Activated T-helper 17 cell treated with anti-CD3 and anti-CD28 coated beads, Interleukin-2, amount 50 U/mL, for 72 hours (primary cell): Measurements from ENCODE around the gene RGS6. TPM values are rescaled to one million over a fixed set of nuclear protein-coding genes. Genes with fewer than 3 reads are reported as not detected.

Experiments
- ATAC-seq: fragments of 150-1000 bp; cut with Tn5 transposase; replicated peaks from 2 replicates; pipeline ENCODE4 v1.10.0; 2021; ENCODE audit warnings: mild to moderate bottlenecking, moderate library complexity
- H3K27ac Mint-ChIP-seq: one replicate; pipeline ENCODE4 v1.8.0; 2022; ENCODE audit warnings: mixed read lengths
- H3K27me3 Mint-ChIP-seq: one replicate; pipeline ENCODE4 v1.8.0; 2022; ENCODE audit warnings: mixed read lengths
- H3K36me3 Mint-ChIP-seq: one replicate; pipeline ENCODE4 v1.8.0; 2022; ENCODE audit warnings: low read depth, mild to moderate bottlenecking, mixed read lengths
- H3K4me1 Mint-ChIP-seq: one replicate; pipeline ENCODE4 v1.8.0; 2022; ENCODE audit warnings: mixed read lengths
- H3K4me3 Mint-ChIP-seq: one replicate; pipeline ENCODE4 v1.8.0; 2022; ENCODE audit warnings: mild to moderate bottlenecking, mixed read lengths
- H3K9me3 Mint-ChIP-seq: one replicate; pipeline ENCODE4 v1.8.0; 2022; ENCODE audit warnings: mixed read lengths
- total RNA-seq, 2 donors: library from RNA; stranded (reverse); gene quantifications; one replicate each; pipeline ENCODE4 v1.2.3, GENCODE V29; 2022

Gene RGS6
- total RNA-seq, 2 donors from 2014 or later: 1.5 to 1.6 TPM

- Mint-ChIP-seq H3K4me1 (no peaks in the 10 kb centered on the region), H3K36me3 (no peaks in the 10 kb centered on the region), H3K27ac (no peak overlapping the region), H3K9me3 (peaks cover 3% of the 10 kb centered on the region), H3K27me3 (peaks cover 6% of the 10 kb centered on the region), H3K4me3 (no peak overlapping the region)
- no peak for ATAC-seq
Measured at GRCh38 chr14:71964716-71965115, 32.5 kb downstream of the RGS6 start.

GRCh38 chr14:71966528-71966927, 34.3 kb downstream of the RGS6 start:
- peak; percentile 48 for ATAC-seq
- no peak overlapping the region for H3K4me3 Mint-ChIP-seq
- H3K27ac Mint-ChIP-seq: no peak overlapping the region
- H3K9me3 Mint-ChIP-seq: peaks cover 3% of the 10 kb centered on the region
- H3K36me3 Mint-ChIP-seq: no peaks in the 10 kb centered on the region
- H3K27me3 Mint-ChIP-seq: peaks cover 15% of the 10 kb centered on the region
- H3K4me1 Mint-ChIP-seq: no peaks in the 10 kb centered on the region

- H3K9me3 Mint-ChIP-seq: peaks cover 3% of the 10 kb centered on the region
- H3K36me3 Mint-ChIP-seq: no peaks in the 10 kb centered on the region
- H3K27ac Mint-ChIP-seq: no peak overlapping the region
- peaks cover 21% of the 10 kb centered on the region for H3K27me3 Mint-ChIP-seq
- no peak overlapping the region for H3K4me3 Mint-ChIP-seq
- ATAC-seq: peak; percentile 81
- H3K4me1 Mint-ChIP-seq: no peaks in the 10 kb centered on the region
Measured at GRCh38 chr14:71967704-71968103, 35.5 kb downstream of the RGS6 start.

DNA sequence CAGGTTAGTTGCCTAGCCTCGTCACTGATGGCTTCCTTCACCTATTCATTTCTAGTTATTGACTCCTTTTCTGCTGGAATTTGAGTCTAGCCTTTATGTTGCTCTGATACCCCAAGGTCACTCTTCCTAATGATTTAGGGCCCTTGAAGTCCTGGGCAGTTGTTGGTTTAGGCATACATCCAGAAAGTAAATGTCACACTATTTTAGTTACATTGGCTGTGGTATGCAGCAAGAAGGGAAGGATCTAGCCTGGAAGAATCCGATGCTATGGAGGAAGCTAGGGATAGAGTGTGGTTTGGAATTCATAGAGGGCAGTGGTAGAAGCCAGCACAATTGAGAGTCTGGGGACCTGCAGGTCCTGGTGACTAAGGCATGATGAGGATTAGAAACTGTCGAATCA, 38.0 kb downstream of the RGS6 start:
- H3K36me3 Mint-ChIP-seq: no peaks in the 10 kb centered on the region
- H3K27me3 Mint-ChIP-seq: peaks cover 21% of the 10 kb centered on the region
- ATAC-seq: no peak
- H3K4me3 Mint-ChIP-seq: no peak overlapping the region
- H3K4me1 Mint-ChIP-seq: no peaks in the 10 kb centered on the region
- H3K27ac Mint-ChIP-seq: no peak overlapping the region
- peaks cover 3% of the 10 kb centered on the region for H3K9me3 Mint-ChIP-seq

DNA sequence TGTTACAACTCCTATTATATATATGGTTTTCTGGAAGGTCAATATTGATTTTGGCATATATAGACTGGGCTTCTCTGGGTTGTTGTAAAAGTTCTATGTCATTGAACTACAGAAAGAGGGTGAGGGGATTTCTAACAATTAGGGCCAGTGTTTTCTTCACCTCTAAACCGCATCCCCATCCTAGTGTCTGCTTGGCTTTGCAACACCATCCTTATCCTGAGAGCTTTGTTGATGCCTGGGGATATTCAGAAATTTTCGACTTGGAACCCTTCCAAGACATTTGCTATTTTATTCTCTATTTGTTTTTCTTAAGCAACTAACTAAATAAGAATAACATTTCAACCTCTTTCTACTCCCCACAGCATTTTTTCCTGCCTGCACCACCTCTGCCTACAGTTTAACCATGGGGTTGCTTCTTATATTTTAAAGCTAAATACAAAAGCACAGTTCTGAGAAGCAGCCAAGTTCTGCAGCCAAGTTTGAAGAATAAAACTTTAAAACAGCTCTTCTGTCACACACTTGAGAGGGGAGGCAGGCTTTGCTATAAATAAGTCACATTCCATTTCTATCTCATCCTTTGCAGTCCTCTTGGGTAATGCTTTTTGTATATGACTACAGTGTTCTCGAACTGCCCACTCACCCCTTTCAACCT, 53.4 kb downstream of the RGS6 start:
- no peak for ATAC-seq
- Mint-ChIP-seq H3K9me3 (no peaks in the 10 kb centered on the region), H3K4me1 (no peaks in the 10 kb centered on the region), H3K27me3 (peaks cover 34% of the 10 kb centered on the region), H3K27ac (no peak overlapping the region), H3K36me3 (no peaks in the 10 kb centered on the region), H3K4me3 (no peak overlapping the region)

DNA sequence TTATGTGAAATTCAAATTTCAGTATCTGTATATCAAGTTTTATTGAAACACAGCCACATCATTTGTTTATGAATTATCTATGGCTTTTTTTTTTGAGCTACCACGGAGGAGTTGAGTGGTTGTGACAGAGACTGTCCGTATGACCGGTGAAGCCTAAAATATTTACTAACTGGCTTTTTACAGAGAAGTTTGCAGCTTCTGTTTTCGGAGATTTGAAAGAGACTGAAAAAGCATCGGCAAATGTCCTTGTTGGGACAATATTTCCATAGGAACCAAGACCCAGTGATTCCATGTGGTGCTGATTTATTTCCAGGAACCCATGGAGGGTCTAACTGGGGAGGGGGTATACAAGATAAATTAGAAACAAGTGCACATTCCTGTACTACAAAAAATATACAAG, 56.2 kb downstream of the RGS6 start:
- Mint-ChIP-seq H3K4me3 (no peak overlapping the region), H3K27ac (no peak overlapping the region), H3K36me3 (no peaks in the 10 kb centered on the region), H3K9me3 (no peaks in the 10 kb centered on the region), H3K27me3 (peaks cover 20% of the 10 kb centered on the region), H3K4me1 (no peaks in the 10 kb centered on the region)
- no peak for ATAC-seq

GRCh38 chr14:71988939-71989338, 56.7 kb downstream of the RGS6 start:
- no peak overlapping the region for H3K4me3 Mint-ChIP-seq
- no peaks in the 10 kb centered on the region for H3K4me1 Mint-ChIP-seq
- no peaks in the 10 kb centered on the region for H3K36me3 Mint-ChIP-seq
- peaks cover 15% of the 10 kb centered on the region for H3K27me3 Mint-ChIP-seq
- no peak overlapping the region for H3K27ac Mint-ChIP-seq
- no peak for ATAC-seq
- H3K9me3 Mint-ChIP-seq: no peaks in the 10 kb centered on the region

DNA sequence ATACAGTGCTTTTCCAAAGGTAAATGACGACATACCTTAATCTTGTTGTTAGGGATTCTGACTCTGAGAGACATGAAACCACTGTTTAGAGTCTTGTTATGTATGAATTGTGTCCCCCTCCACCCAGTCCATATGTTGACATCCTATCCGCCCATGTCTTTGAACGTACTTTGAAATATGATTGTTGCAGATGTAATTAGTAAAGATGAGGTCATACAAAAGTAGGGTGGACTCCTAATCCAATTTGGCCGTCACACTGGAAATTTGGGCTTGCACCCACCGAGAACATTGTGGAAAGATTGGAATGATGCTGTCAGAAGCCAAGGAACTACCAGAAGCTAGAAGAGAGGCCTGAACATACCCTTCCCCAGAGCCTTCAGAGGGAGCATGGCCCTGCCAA, 62.2 kb downstream of the RGS6 start:
- H3K36me3 Mint-ChIP-seq: no peaks in the 10 kb centered on the region
- no peaks in the 10 kb centered on the region for H3K9me3 Mint-ChIP-seq
- H3K27ac Mint-ChIP-seq: no peak overlapping the region
- peaks cover 10% of the 10 kb centered on the region for H3K27me3 Mint-ChIP-seq
- no peak for ATAC-seq
- H3K4me3 Mint-ChIP-seq: no peak overlapping the region
- no peaks in the 10 kb centered on the region for H3K4me1 Mint-ChIP-seq

GRCh38 chr14:71995741-71996140, 63.5 kb downstream of the RGS6 start:
- peaks cover 3% of the 10 kb centered on the region for H3K4me1 Mint-ChIP-seq
- peaks cover 6% of the 10 kb centered on the region for H3K9me3 Mint-ChIP-seq
- H3K36me3 Mint-ChIP-seq: no peaks in the 10 kb centered on the region
- no peak overlapping the region for H3K4me3 Mint-ChIP-seq
- H3K27ac Mint-ChIP-seq: no peak overlapping the region
- peaks cover 10% of the 10 kb centered on the region for H3K27me3 Mint-ChIP-seq
- ATAC-seq: no peak

DNA sequence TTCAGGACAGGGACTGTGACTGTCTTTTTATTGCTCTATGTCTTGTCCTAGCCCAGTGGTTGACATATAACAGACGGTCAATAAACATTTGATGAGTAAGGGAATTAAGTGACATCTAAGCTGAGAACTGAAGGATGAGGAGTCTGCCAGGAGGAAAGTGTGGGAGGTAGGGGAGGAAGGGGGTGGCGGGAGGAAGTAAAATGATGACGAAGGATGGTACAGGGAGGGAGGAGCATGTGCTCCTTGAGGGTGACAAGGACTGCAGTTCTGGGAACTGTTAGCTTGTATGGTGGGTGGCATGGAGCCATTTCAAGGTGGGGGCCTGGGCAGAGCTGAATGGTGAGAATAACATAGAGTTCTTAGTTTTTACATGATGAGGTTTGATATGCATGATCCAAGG, 64.4 kb downstream of the RGS6 start:
- H3K9me3 Mint-ChIP-seq: peaks cover 6% of the 10 kb centered on the region
- H3K36me3 Mint-ChIP-seq: no peaks in the 10 kb centered on the region
- H3K4me3 Mint-ChIP-seq: no peak overlapping the region
- H3K27me3 Mint-ChIP-seq: peaks cover 8% of the 10 kb centered on the region
- H3K27ac Mint-ChIP-seq: no peak overlapping the region
- H3K4me1 Mint-ChIP-seq: peaks cover 3% of the 10 kb centered on the region
- no peak for ATAC-seq

GRCh38 chr14:72000907-72001306, 68.7 kb downstream of the RGS6 start:
- no peak overlapping the region for H3K4me3 Mint-ChIP-seq
- H3K9me3 Mint-ChIP-seq: peaks cover 6% of the 10 kb centered on the region

DNA sequence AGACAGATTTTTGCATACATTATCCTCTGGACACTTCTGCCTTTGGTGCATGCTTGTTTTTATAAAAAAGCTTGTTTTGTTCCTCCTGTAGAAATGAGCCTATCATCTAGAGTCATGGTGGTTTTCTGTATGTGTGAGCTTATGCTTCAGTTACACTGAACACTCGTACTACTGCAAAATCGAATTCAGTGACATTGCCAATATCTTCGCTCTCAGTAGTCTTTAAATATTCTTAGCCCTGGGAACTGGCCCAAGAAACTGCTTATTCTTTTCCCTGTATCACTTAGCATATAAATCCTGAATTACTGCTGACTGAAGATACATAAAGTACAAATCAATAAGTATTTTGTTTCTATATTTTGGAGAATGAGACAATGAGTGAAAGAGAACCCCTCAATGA, 70.5 kb downstream of the RGS6 start:
- no peak for ATAC-seq
- peaks cover 3% of the 10 kb centered on the region for H3K4me1 Mint-ChIP-seq
- H3K4me3 Mint-ChIP-seq: no peak overlapping the region
- no peaks in the 10 kb centered on the region for H3K36me3 Mint-ChIP-seq
- peaks cover 17% of the 10 kb centered on the region for H3K27me3 Mint-ChIP-seq
- no peak overlapping the region for H3K27ac Mint-ChIP-seq
- peaks cover 6% of the 10 kb centered on the region for H3K9me3 Mint-ChIP-seq

More at GRCh38 chr14:72000907-72001306, 68.7 kb downstream of the RGS6 start:
- Mint-ChIP-seq H3K27me3 (peaks cover 12% of the 10 kb centered on the region), H3K4me1 (peaks cover 3% of the 10 kb centered on the region), H3K27ac (no peak overlapping the region), H3K36me3 (no peaks in the 10 kb centered on the region)
- no peak for ATAC-seq

GRCh38 chr14:72008666-72009065, 76.4 kb downstream of the RGS6 start:
- H3K27me3 Mint-ChIP-seq: peaks cover 12% of the 10 kb centered on the region
- H3K36me3 Mint-ChIP-seq: no peaks in the 10 kb centered on the region
- no peak overlapping the region for H3K27ac Mint-ChIP-seq
- H3K4me3 Mint-ChIP-seq: no peak overlapping the region
- ATAC-seq: no peak
- H3K9me3 Mint-ChIP-seq: no peaks in the 10 kb centered on the region
- no peaks in the 10 kb centered on the region for H3K4me1 Mint-ChIP-seq

GRCh38 chr14:72010474-72010873, 78.2 kb downstream of the RGS6 start:
- H3K4me3 Mint-ChIP-seq: no peak overlapping the region

GRCh38 chr14:72013721-72014345, 81.6 kb downstream of the RGS6 start:
- Mint-ChIP-seq H3K4me3 (no peak overlapping the region), H3K27me3 (peaks cover 17% of the 10 kb centered on the region), H3K27ac (no peak overlapping the region), H3K36me3 (no peaks in the 10 kb centered on the region), H3K4me1 (no peaks in the 10 kb centered on the region), H3K9me3 (no peaks in the 10 kb centered on the region)
- no peak for ATAC-seq

More at GRCh38 chr14:72010474-72010873, 78.2 kb downstream of the RGS6 start:
- H3K27ac Mint-ChIP-seq: no peak overlapping the region
- H3K4me1 Mint-ChIP-seq: no peaks in the 10 kb centered on the region
- H3K9me3 Mint-ChIP-seq: no peaks in the 10 kb centered on the region
- ATAC-seq: no peak
- H3K27me3 Mint-ChIP-seq: peaks cover 19% of the 10 kb centered on the region
- no peaks in the 10 kb centered on the region for H3K36me3 Mint-ChIP-seq
